ENCODE results near the gene FBN1.

FBN1 gene

GRCh38 chr15:48393645-48394506 lies 251.6 kb downstream of the FBN1 start:
- DNase-seq = no peak

- DNase-seq = peak in 7 of 14 donors; percentile 12 to 55 (median 35)
These were observed 253.2 kb downstream of the FBN1 start for GRCh38 chr15:48392356-48392755.

- DNase-seq = no peak
These were observed 253.6 kb downstream of the FBN1 start for GRCh38 chr15:48391950-48392349.

GRCh38 chr15:48389691-48390143 lies 255.8 kb downstream of the FBN1 start:
- no peak for DNase-seq

- DNase-seq = no peak
These were observed 256.6 kb downstream of the FBN1 start for GRCh38 chr15:48388910-48389309.

- no peak for DNase-seq
These were observed 257.3 kb downstream of the FBN1 start for GRCh38 chr15:48388016-48388851.

- DNase-seq = no peak
These were observed 260.3 kb downstream of the FBN1 start for GRCh38 chr15:48385031-48385830.

GRCh38 chr15:48384616-48385015 lies 260.9 kb downstream of the FBN1 start:
- DNase-seq = no peak

GRCh38 chr15:48383031-48383430 lies 262.5 kb downstream of the FBN1 start:
- DNase-seq = no peak

- no peak for DNase-seq
These were observed 263.6 kb downstream of the FBN1 start for GRCh38 chr15:48381861-48382260.

GRCh38 chr15:48380198-48380597 lies 265.3 kb downstream of the FBN1 start:
- no peak for DNase-seq

- DNase-seq = no peak
These were observed 269.7 kb downstream of the FBN1 start for GRCh38 chr15:48375767-48376166.

- no peak for DNase-seq
These were observed 271.0 kb downstream of the FBN1 start for GRCh38 chr15:48374472-48374871.

- no peak for DNase-seq
These were observed 271.6 kb downstream of the FBN1 start for GRCh38 chr15:48373821-48374451.

- DNase-seq = no peak
These were observed 273.5 kb downstream of the FBN1 start for GRCh38 chr15:48371961-48372360.

GRCh38 chr15:48371550-48371949 lies 274.0 kb downstream of the FBN1 start:
- no peak for DNase-seq

GRCh38 chr15:48370460-48370859 lies 275.0 kb downstream of the FBN1 start:
- no peak for DNase-seq

- no peak for DNase-seq
These were observed 278.0 kb downstream of the FBN1 start for GRCh38 chr15:48367483-48367882.

- DNase-seq = no peak
These were observed 278.8 kb downstream of the FBN1 start for GRCh38 chr15:48366584-48367312.

- no peak for DNase-seq
These were observed 279.9 kb downstream of the FBN1 start for GRCh38 chr15:48365575-48365974.

- no peak for DNase-seq
These were observed 282.0 kb downstream of the FBN1 start for GRCh38 chr15:48363474-48363873.

Data from C1 segment of cervical spinal cord (tissue), 14 donors.